A549 (cell line): ENCODE measurements around the gene ODF4. TPM values are rescaled to one million over a fixed set of nuclear protein-coding genes. Genes with fewer than 3 reads are reported as not detected.

Source experiments
- ATAC-seq, 2 experiments: fragments of 200-7000 bp in 1 of 2; fragments of >200 bp in 1 of 2; cut with Nextera tagmentation in 1 of 2; cut with Tn5 transposase in 1 of 2; 3 replicates each; pipeline versions ENCODE4 v1.8.0 to v1.9.1; 2018 to 2020; ENCODE audit warnings: mild to moderate bottlenecking in 1 of 2, moderate library complexity in 1 of 2
- CTCF ChIA-PET: fragments of 300-600 bp; sonication (Branson Sonifier 250); formaldehyde crosslinking; extraction: SDS; loops from one replicate; lab custom pipeline; 2021; ENCODE audit warnings: antibody characterized with exemption, inconsistent platforms; lab: Yijun Ruan, JAX
- POLR2A ChIA-PET: fragments of 350-600 bp; formaldehyde crosslinking; extraction: SDS; loops from one replicate; lab custom pipeline; 2021; ENCODE audit warnings: antibody characterized with exemption, inconsistent platforms; lab: Yijun Ruan, JAX
- DNase-seq, 2 experiments: peaks; one replicate each; pipeline versions ENCODE4 v3.0.0 to v3.0.0-alpha.2; 2011 to 2016; ENCODE audit warnings: low read depth in 1 of 2, low spot score in 1 of 2
- FAIRE-seq: peaks from 2 replicates; lab custom pipeline; 2011; peaks lifted over from hg19 to GRCh38; lab: Jason Lieb, UNC
- H3K27ac ChIP-seq, 2 experiments: fragments of >200 bp; sonication (Bioruptor Twin); formaldehyde crosslinking; 3 replicates each; pipeline ENCODE4 v1.5.1; 2016 to 2017
- H3K4me1 ChIP-seq: fragments of >200 bp; sonication (Bioruptor Twin); formaldehyde crosslinking; 3 replicates; pipeline ENCODE4 v1.6.1; 2016
- H3K4me2 ChIP-seq: fragments of >200 bp; sonication (Bioruptor Twin); formaldehyde crosslinking; 3 replicates; pipeline ENCODE4 v1.6.1; 2016
- H3K4me3 ChIP-seq: fragments of >200 bp; sonication (Bioruptor Twin); formaldehyde crosslinking; 3 replicates; pipeline ENCODE4 v1.5.1; 2016
- H3K9me3 ChIP-seq: fragments of >200 bp; sonication (Bioruptor Twin); formaldehyde crosslinking; 3 replicates; pipeline ENCODE4 v1.6.1; 2016
- BHLHE40 ChIP-seq: IDR thresholded peaks from 2 replicates; pipeline ENCODE4 v1.6.1; 2012; ENCODE audit warnings: low read depth, low read length, inconsistent platforms
- CHD2 ChIP-seq: fragments of 150-350 bp; IDR thresholded peaks from 2 replicates; pipeline ENCODE4 v1.6.1; 2014; ENCODE audit warnings: low read length; ENCODE audit not compliant: partially characterized antibody
- CHD4 ChIP-seq: fragments of 200-600 bp; sonication (generic); IDR thresholded peaks from 2 replicates; pipeline ENCODE4 v1.6.1; 2016; ENCODE audit warnings: antibody characterized with exemption, mild to moderate bottlenecking, borderline replicate concordance
- EHF ChIP-seq: fragments of 250-450 bp; sonication (Bioruptor Pico); IDR thresholded peaks from 2 replicates; pipeline ENCODE4 v1.5.0; 2020; ENCODE audit warnings: mild to moderate bottlenecking
- EHMT2 ChIP-seq: fragments of 200-600 bp; sonication (generic); IDR thresholded peaks from 2 replicates; pipeline ENCODE4 v1.6.1; 2016; ENCODE audit warnings: antibody characterized with exemption, low read depth, mild to moderate bottlenecking, moderate library complexity
- ELK1 ChIP-seq: fragments of 150-350 bp; IDR thresholded peaks from 2 replicates; pipeline ENCODE4 v1.6.1; 2014; ENCODE audit warnings: low read depth, mild to moderate bottlenecking, low read length
- EP300 ChIP-seq, 2 experiments: fragments of >200 bp; sonication (Bioruptor Twin); formaldehyde crosslinking; IDR thresholded peaks; 2 replicates in 1 of 2; 3 replicates in 1 of 2; pipeline ENCODE4 v1.6.1; 2016 to 2017
- HDAC2 ChIP-seq: fragments of 200-600 bp; sonication (generic); IDR thresholded peaks from 2 replicates; pipeline ENCODE4 v1.6.1; 2016
- HOXA7 ChIP-seq: fragments of 250-450 bp; sonication (Bioruptor Pico); IDR thresholded peaks from 2 replicates; pipeline ENCODE4 v1.5.0; 2020; ENCODE audit warnings: mild to moderate bottlenecking, moderate library complexity
- HOXB13 ChIP-seq: fragments of 250-450 bp; sonication (Bioruptor Pico); IDR thresholded peaks from 2 replicates; pipeline ENCODE4 v1.5.0; 2020; ENCODE audit warnings: low read depth, mild to moderate bottlenecking, moderate library complexity
- HOXB5 ChIP-seq: fragments of 250-450 bp; sonication (Bioruptor Pico); IDR thresholded peaks from 2 replicates; pipeline ENCODE4 v1.5.0; 2020; ENCODE audit warnings: mild to moderate bottlenecking, moderate library complexity
- JUN ChIP-seq, 2 experiments: fragments of >200 bp; sonication (Bioruptor Twin); formaldehyde crosslinking; IDR thresholded peaks; 2 replicates in 1 of 2; 3 replicates in 1 of 2; pipeline ENCODE4 v1.6.1; 2016 to 2017
- KDM1A ChIP-seq: fragments of 200-600 bp; sonication (generic); IDR thresholded peaks from 2 replicates; pipeline ENCODE4 v1.6.1; 2016; ENCODE audit warnings: low read depth, mild to moderate bottlenecking
- MYC ChIP-seq: IDR thresholded peaks from 2 replicates; pipeline ENCODE4 v1.6.1; 2012; ENCODE audit warnings: mild to moderate bottlenecking, inconsistent platforms, low read length, improper control_type of control experiment, borderline replicate concordance
- NFE2L2 ChIP-seq: fragments of 150-350 bp; conservative IDR thresholded peaks from 2 replicates; pipeline ENCODE4 v1.6.1; 2014; ENCODE audit warnings: low read length
- NPAS2 ChIP-seq: fragments of 250-450 bp; sonication (Bioruptor Pico); IDR thresholded peaks from 2 replicates; pipeline ENCODE4 v1.8.0; 2022; ENCODE audit warnings: mild to moderate bottlenecking, moderate library complexity, borderline replicate concordance
- PHF8 ChIP-seq: fragments of 200-600 bp; sonication (generic); IDR thresholded peaks from 2 replicates; pipeline ENCODE4 v1.6.1; 2016; ENCODE audit warnings: low read depth, mild to moderate bottlenecking, antibody characterized with exemption, moderate library complexity, borderline replicate concordance
- POLR2A ChIP-seq: IDR thresholded peaks from 2 replicates; pipeline ENCODE4 v1.6.1; 2012; ENCODE audit warnings: mild to moderate bottlenecking, low read length
- RFX5 ChIP-seq: fragments of 450-650 bp; IDR thresholded peaks from 2 replicates; pipeline ENCODE4 v1.7.1; 2014; ENCODE audit warnings: antibody characterized with exemption, mild to moderate bottlenecking, moderate library complexity
- TFCP2L1 ChIP-seq: fragments of 250-450 bp; sonication (Bioruptor Pico); IDR thresholded peaks from 2 replicates; pipeline ENCODE4 v1.5.0; 2021; ENCODE audit warnings: mild to moderate bottlenecking
- ZNF302 ChIP-seq: fragments of 250-450 bp; sonication (Bioruptor Pico); IDR thresholded peaks from 2 replicates; pipeline ENCODE4 v1.9.0; 2021; ENCODE audit warnings: inconsistent platforms, mild to moderate bottlenecking, moderate library complexity
- WGBS: methylation state at CpG from one replicate; pipeline ENCODE4 v1.1.6; 2017; ENCODE audit errors: missing lambda C conversion rate; 5-methylcytosine and 5-hydroxymethylcytosine counted together
- polyA plus RNA-seq, 4 experiments: library from polyadenylated mRNA; depleted of rRNA in 3 of 4; stranded (reverse); fragments of >200 nt; fragmentation: RNase III in 1 of 4; extraction: RNeasy Plus Mini Kit Qiagen cat#74134 plus additional on column Dnase treatment in 1 of 4; gene quantifications; 2 replicates in 3 of 4; 3 replicates in 1 of 4; pipeline ENCODE4 v1.2.3, GENCODE V29; 2011 to 2017
- TF ChIP-seq, protein P1 (sequence below): fragments of >200 bp; sonication (Bioruptor Twin); formaldehyde crosslinking; IDR thresholded peaks from 2 replicates; pipeline ENCODE4 v1.6.1; 2016
- TF ChIP-seq, protein P2 (sequence below): fragments of 200-600 bp; sonication (generic); IDR thresholded peaks from 2 replicates; pipeline ENCODE4 v1.6.1; 2016; ENCODE audit warnings: antibody characterized with exemption, mild to moderate bottlenecking, moderate library complexity

The ODF4 gene
- polyA plus RNA-seq, 2 of the 4 experiments (the other 2 are of a cell fraction) = not detected

DNA sequence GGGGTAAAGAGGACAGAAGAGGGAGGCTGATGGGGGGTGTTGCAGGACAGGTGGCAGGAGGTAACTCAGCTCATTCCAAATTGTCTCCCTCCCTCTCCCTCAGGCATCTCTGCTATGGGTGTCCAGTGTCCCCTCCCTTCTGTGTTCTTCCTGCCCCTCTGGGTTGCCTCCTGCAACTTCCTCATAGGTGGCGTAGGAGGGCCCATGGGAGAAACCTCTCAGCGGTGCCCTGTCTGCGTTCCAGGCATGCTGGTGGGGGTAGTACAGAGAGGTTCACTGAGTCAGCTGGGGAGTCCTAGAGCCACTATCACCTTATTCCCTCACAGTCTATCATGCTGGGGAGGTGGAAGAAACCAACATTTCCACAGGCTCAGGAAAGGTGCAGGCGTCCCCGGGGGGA, 14.7 kb upstream of the ODF4 start:
- Histone ChIP-seq H3K9me3 (no peaks in the 10 kb centered on the region), H3K4me3 (no peak overlapping the region), H3K4me1 (no peaks in the 10 kb centered on the region), H3K4me2 (no peak overlapping the region), H3K27ac (no peak overlapping the region)
- no peak for TF ChIP-seq EHF (CRISPR knock-in tag)
- TF ChIP-seq ELK1 = no peak
- TF ChIP-seq HOXB13 = no peak
- no peak for TF ChIP-seq PHF8
- no peak for TF ChIP-seq NPAS2 (CRISPR knock-in tag)
- TF ChIP-seq HOXB5 (CRISPR knock-in tag) = no peak
- TF ChIP-seq, protein P1, sequence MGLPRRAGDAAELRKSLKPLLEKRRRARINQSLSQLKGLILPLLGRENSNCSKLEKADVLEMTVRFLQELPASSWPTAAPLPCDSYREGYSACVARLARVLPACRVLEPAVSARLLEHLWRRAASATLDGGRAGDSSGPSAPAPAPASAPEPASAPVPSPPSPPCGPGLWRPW = no peak
- TF ChIP-seq JUN (IDR thresholded peaks at IDR 0.05) = no peak
- TF ChIP-seq HOXA7 (CRISPR knock-in tag) = no peak
- TF ChIP-seq NFE2L2 = no peak
- TF ChIP-seq, protein P2, sequence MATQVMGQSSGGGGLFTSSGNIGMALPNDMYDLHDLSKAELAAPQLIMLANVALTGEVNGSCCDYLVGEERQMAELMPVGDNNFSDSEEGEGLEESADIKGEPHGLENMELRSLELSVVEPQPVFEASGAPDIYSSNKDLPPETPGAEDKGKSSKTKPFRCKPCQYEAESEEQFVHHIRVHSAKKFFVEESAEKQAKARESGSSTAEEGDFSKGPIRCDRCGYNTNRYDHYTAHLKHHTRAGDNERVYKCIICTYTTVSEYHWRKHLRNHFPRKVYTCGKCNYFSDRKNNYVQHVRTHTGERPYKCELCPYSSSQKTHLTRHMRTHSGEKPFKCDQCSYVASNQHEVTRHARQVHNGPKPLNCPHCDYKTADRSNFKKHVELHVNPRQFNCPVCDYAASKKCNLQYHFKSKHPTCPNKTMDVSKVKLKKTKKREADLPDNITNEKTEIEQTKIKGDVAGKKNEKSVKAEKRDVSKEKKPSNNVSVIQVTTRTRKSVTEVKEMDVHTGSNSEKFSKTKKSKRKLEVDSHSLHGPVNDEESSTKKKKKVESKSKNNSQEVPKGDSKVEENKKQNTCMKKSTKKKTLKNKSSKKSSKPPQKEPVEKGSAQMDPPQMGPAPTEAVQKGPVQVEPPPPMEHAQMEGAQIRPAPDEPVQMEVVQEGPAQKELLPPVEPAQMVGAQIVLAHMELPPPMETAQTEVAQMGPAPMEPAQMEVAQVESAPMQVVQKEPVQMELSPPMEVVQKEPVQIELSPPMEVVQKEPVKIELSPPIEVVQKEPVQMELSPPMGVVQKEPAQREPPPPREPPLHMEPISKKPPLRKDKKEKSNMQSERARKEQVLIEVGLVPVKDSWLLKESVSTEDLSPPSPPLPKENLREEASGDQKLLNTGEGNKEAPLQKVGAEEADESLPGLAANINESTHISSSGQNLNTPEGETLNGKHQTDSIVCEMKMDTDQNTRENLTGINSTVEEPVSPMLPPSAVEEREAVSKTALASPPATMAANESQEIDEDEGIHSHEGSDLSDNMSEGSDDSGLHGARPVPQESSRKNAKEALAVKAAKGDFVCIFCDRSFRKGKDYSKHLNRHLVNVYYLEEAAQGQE = no peak
- no peak for TF ChIP-seq CHD4
- no peak for TF ChIP-seq CHD2
- TF ChIP-seq EP300 (IDR thresholded peaks at IDR 0.05) = no peak
- no peak for TF ChIP-seq RFX5
- DNase-seq (no peak), FAIRE-seq (no peak), ATAC-seq (peak; percentile 19 to 36; a peak in 3 of 6 replicates)
- WGBS = 69% methylated on average over 5 of the region's 5 CpGs
- ChIA-PET CTCF (interaction anchor here (0.6 to 4.8 kb wide), 5 partner anchors 9 to 85 kb away, joined by 3 to 33 read pairs (median 4); no protein-coding TSS in a partner anchor), POLR2A (no interaction called here)

- POLR2A ChIA-PET = no interaction called here
- DNase-seq (no peak), ATAC-seq (peak; percentile 10 to 54; a peak in 3 of 6 replicates), FAIRE-seq (no peak)
- Histone ChIP-seq H3K9me3 (no peaks in the 10 kb centered on the region), H3K4me2 (peak overlapping the region; percentile 41), H3K4me1 (no peaks in the 10 kb centered on the region), H3K4me3 (no peak overlapping the region), H3K27ac (no peak overlapping the region)
- CTCF ChIA-PET = interaction anchor here (0.7 to 4.8 kb wide), 8 partner anchors 8 to 83 kb away, joined by 3 to 33 read pairs (median 4); partner anchors contain the start of gene RPL26
- 57% methylated on average over 42 of the region's 48 CpGs for WGBS
- no peak for TF ChIP-seq BHLHE40
- no peak for TF ChIP-seq MYC
- TF ChIP-seq KDM1A = no peak
- TF ChIP-seq HDAC2 = no peak
- no peak for TF ChIP-seq EHMT2
- no peak for TF ChIP-seq ZNF302 (CRISPR knock-in tag)
- no peak for TF ChIP-seq POLR2A
- no peak for TF ChIP-seq TFCP2L1
These were observed 12.9 kb upstream of the ODF4 start for GRCh38 chr17:8326511-8327302.
